GM18517 (cell line): ENCODE results near the gene CYP46A1.

ENCODE experiments used
- ATAC-seq: cut with Tn5 transposase; IDR thresholded peaks from one replicate; pipeline ENCODE4 v1.9.1; 2021; ENCODE audit warnings: mild to moderate bottlenecking, moderate library complexity; ENCODE audit not compliant: unreplicated experiment

Gene CYP46A1

DNA sequence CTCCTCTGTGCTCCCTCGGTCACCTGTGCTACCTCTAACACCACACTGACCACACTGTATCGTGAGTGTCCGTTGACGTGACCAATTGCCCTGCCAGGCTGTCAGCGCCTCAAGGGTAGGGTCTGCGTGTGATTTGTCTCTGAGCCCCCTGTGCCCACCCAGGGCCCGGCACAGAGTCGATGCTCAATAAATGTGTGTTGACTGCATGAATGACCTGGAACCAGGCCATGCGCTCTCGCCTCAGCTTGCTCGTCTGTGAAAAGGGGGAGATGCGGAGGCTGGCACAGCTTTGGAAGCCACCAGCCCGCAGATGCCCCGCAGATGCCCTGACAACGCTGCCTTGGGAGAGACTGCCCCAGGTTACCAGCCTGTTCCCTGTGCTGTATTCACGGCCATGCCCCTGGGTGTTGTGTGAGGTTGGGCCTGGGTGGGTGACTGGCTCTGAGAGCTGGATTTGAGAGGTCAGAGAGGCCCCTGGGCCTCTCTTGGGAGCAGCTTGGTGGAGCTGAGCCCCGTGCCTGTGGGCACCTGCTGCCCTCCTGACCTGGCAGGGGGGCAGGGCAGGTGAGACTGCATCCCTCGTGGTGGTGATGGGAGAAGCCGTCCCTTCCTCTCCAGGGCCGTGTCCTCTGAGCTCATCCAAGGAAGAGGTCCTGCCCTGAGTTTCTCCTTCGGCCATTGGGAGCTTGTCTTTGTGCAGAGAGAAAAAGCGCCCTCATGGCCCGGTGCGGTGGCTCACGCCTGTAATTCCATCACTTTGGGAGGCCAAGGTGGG, 43.2 kb downstream of the CYP46A1 start:
- no peak for ATAC-seq

DNA sequence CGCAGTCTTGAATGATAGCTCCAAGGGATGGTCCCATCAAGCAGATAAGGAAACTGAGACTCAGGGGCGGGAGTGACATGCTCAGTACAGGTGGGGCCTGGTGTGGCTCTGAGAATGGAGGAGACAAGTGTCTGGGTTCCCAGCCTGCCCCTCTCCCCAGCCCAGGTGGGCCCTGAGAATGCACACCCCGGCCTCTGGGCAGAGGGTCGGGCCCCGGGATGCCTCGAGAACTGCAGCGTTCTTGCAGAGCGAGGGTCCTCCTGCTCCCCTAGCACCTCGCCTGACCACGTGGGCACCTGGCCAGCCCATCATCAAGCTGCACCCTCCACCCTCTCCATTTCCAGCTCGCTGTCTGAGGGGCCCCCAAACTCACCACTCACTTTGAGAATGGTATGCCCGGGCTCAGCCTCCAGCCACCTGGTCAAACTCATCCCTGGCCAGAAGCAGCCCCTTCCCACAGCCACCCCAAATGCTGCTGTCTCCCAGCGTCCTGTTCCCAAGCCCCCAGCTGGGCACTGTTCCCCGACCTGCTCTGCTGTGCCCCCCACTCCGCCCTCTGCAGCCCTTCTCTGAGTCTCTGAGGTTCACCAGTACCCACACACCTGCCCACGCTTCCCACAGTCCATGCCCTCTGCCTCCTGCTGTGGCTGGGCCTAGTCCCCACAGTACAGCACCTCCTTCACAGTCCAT, 44.3 kb downstream of the CYP46A1 start:
- no peak for ATAC-seq

DNA sequence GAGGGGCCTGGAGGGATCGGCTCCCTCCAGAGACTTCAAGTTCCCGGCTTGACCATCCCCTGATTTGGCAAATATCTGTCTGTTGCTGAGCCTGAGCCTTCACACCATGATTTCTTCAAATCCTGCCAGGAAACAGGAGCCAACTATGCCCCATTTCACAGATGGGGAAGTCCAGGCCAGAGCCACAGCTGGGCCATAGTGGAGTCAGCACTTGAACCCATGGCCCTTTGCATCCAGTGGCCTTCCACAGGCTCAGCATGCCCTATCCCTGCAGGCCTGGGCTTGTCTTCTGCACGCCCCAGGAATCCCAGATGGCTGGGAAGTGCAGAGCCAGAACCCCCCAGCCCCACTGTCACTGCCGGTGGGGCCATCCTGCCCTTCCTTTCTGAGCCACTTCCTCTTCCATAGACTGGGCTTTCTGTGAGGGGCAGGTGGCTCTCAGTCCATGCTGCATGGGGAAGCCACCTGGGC, 44.9 kb downstream of the CYP46A1 start:
- ATAC-seq: no peak

GRCh38 chr14:99729991-99730875, 46.1 kb downstream of the CYP46A1 start:
- ATAC-seq: no peak

DNA sequence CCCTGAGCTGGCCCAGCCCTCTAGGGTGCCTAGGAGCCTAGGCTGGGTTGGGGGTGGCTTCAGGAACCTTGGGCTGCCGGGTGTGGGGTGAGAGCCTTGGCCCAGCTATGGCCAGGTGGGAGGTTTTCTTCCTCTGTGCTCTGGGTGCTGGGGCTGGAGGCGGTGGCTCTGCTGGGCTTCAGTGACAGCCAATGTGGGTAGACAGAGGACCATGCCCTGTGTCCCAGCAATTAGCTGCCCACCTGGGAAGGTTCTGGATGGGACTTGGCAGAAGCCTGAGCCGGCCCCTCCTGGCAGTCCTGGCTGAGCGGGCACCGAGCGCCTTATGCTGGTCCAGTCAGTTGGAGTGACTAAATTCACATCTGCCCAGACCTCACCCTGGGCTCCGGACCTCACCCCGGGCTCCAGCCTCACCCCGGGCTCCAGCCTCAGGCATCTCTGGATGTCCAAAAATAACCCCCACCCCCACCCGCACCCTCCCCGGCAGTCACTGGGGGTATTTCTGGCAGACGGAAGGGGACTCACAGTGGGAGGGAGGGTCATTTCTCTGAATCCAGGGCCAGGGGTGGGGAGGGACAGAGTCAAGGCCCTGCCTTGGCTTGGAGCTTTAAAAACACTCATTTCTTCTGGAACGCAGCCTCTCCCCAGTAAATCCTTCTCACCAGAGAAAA, 46.9 kb downstream of the CYP46A1 start:
- ATAC-seq: no peak

DNA sequence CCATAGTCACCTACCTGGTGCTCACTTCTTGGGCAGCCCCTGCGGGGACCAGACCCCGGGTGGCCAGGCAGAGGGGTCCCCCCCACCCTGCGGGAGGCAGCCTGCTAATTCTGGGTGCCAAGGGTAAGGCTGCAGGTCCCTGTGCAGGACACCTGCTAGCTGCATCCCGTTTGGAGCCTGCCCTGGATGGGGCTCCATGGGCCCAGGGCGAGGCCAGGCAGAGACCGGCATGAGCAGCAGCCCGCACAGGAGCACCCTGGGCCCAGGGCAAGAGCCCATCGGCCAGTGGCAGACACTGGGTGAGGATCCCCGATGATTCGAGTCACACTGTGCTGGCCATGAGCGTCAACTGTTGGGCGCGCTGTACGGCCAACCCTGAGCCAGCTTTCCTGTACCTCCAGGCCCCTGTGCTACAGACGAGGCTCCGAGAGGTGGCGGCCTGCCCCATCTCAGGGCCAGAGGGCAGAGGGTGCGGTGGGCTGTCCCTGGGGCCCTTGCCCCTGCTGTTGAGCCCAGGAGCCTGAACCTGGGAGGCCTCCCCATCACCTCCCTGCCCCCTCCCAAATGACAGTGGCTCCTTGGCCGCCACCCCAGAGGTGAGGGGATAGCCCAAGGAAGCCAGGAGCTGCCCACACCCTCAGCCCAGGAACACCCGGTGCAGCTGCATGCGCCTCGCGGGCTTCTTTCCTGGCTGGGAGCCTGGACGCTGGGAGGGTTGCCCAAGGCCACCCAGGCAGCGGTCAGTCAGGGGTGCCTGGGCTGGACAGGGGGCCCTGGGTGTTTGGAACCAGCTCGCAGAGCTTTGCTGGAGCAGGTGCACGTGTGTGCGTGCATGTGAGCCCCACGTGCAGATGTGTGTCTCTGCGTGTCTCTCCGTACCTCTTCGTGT, 47.7 kb downstream of the CYP46A1 start:
- no peak for ATAC-seq

DNA sequence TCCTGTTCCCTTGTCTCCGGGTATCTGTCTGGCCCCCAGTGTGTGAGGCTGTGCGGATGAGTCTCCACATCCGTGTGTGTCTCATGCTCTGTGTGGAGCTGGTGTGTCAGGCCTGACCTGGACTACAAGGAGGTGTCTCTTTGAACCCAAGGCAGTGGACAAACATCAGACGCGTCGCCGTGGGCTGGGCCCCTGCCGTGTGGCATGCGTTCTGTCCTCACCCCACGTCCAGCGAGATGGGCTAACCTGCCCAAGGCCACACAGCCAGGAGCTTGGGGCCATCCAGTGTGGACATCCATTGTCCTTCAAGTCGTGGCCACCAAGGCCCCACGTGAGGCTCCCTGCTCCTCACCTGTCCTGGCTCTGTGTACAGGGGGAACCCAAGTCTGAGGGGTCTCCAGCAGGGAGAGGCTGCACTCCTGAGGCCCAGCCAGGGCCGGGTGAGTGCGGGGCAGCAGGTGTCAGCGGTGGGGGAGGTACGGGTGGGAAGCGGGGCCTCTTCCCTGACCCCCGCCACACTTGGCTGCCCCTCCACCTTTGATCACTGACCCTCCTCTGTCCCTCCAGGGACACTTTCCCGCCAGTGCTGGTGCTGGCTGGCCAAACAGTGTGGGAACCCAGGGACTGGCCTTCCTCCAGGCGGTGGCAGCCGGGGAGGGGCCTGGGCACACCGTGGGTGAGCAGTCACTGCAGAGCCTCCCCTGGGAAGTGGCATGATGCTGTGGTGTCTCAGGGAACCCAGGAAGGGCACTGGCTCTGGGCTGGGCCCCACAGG, 48.5 kb downstream of the CYP46A1 start:
- no peak for ATAC-seq

- ATAC-seq: no peak
Observed at GRCh38 chr14:99733211-99733539, 49.1 kb downstream of the CYP46A1 start.

- ATAC-seq: no peak
Observed at GRCh38 chr14:99733540-99734405, 49.7 kb downstream of the CYP46A1 start.

DNA sequence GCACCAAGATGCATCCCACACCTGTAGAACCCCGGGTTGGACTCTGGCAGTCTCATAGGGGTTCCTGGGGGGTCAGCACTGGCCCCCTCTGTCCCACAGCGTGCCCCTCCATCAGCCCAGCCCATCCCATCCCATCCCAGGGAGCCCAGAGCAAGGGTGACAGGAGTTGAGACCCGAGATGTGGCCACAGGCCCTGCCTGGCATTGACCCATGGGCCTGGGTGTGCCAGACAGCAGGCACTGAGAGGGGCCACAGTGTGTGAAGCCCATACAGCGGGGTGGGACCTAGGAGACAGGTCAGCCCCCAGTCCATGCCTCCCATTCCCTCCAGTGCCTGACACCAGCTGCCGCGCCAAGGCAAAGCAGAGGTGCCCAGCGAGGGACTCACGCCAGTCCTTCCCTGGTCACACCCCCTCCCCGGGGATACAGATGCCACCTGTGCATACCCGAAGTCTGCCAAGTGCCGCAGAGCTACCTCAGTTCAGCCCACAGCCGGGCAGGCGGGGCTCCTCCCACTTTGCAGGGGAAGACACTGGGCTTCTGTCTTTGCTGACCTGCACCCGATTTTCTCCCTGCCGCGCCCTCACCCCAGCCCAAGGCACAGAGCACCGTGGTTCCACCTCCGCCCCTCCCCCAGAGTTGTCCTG, 50.4 kb downstream of the CYP46A1 start:
- ATAC-seq: no peak

DNA sequence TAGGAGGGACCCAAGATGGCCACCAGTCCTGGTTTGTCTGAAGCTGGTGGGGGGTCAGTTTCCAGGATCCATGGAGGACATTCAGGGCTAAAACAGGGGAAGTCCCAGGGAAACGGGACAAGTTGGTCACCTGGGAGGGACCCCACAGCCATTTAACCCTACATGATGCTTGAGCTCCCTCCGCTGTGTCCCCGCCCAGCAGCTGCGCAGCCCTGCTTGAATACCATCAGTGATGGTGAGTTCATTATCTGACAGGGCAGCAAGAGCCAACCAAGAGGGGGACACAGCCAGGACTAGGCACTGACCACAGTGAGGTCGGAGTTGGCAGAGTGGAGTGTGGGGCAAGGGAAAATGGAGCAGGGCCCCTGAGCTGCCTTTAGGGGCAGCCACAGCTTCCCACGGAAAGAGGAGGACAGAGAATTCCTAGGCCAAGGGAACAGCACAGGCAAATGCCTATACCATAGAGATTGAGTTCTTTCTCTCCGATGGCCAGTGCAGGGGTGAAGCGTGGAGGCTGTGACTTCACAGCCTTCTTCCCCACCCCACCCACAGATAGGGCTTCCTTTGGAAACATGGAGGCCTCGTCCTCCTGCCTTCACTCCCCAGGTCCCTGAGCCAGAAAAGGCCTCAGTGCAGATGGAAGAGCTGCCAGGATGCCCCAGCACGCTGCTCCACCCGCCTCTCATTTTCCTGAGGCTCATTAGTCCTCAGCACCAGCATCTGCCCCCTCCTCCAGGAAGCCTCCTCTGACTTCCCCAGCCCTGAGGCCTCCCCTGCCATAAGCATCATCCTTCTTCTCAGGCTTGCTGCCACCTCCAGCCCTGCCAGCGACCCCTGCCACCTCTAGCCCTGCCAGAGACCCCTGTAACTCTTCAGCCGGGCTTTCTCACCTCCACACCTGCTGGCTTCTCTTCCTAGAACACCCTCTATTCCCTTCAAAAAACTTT, 51.4 kb downstream of the CYP46A1 start:
- no peak for ATAC-seq

DNA sequence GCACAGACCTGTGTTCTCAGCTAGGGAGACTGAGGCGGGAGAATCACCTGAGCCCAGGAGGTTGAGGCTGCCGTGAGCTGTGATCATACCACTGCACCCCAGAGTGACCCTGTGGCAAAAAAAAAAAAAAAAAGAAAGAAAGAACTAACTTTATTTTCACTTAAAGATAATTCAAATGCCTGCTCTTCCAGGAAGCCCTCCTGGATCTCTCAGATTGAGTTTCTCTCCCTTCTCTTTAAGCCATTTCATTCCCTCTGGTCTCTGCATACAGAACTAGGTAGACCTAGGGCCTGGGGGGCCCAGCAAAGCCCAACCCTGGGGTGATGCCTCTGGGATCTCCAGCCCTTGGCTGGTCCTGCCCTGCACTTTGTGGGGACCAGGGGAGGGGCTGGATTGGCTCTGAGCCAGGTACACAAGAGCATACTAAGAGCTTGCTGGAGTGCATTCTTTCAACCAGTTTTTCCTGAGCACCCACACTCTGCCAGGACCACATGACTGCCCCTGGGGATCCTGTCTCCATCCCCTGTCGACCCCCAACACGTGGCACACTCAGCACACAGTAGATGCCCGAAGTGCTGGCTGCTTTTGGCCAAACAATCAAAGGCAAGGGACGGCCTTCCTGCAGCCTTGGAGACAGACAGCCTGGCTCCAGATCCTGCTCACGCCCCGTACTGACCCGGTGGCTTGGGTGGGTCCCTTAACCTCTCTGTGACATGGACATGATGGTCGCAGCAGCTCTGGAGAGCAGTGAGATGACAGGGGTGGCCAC, 52.7 kb downstream of the CYP46A1 start:
- no peak for ATAC-seq

GRCh38 chr14:99737451-99737951, 53.4 kb downstream of the CYP46A1 start:
- no peak for ATAC-seq

GRCh38 chr14:99737956-99738667, 54.0 kb downstream of the CYP46A1 start:
- ATAC-seq: no peak

- no peak for ATAC-seq
Observed at GRCh38 chr14:99740411-99740810, 56.3 kb downstream of the CYP46A1 start.
